GM19452 (cell line): Measurements from ENCODE around the gene NUP155.
"Not testable (repeated sequence)": the region's sequence is repeated elsewhere in the genome, so short reads cannot be mapped to it uniquely, and the experiment has no call there.

ENCODE experiments used
- ATAC-seq: cut with Tn5 transposase; IDR thresholded peaks from one replicate; pipeline ENCODE4 v1.9.1; 2021; ENCODE audit not compliant: unreplicated experiment

The NUP155 gene

DNA sequence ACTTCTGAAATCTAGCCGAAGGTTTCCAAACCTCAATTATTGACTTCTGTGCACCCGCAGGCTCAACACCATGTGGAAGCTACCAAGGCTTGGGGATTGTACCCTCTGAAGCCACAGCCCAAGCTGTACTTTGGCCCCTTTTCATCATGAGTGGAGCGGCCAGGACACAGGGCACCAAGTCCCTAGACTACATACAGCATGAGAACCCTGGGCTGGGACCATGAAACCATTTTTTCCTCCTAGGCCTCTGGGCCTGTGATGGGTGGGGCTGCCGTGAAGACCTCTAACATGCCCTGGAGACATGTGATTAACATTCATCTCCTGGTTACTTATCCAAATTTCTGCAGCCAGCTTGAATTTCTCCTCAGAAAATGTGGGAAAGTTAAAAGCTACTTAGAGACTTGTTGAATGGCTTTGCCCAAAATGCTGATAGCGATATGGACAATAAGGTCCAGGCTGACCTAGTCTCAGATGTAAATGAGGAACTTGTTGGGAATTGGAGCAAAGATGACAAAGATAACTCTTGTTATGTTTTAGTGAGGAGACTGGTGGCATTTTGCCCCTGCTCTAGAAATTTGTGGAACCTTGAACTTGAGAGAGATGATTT, 87.6 kb downstream of the NUP155 start:
- ATAC-seq = no peak

DNA sequence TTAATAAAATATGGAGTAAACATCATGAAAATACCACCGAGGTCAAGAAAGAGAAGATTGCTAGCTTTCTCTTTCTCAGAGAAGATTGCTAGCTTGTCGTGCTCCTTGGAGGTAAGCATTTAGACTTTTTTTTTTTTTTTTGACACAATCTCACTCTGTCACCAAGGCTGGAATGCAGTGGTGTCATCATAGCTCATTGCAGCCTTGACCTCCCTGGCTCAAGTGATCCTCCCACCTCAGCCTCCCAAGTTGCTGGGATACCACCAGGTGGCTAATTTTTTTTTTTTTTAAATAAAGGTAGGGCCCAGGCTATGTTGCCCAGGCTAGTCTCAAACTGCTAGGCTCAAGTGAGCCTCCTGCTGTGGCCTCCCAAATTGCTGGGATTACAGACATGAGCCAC, 95.4 kb downstream of the NUP155 start:
- ATAC-seq = no peak

DNA sequence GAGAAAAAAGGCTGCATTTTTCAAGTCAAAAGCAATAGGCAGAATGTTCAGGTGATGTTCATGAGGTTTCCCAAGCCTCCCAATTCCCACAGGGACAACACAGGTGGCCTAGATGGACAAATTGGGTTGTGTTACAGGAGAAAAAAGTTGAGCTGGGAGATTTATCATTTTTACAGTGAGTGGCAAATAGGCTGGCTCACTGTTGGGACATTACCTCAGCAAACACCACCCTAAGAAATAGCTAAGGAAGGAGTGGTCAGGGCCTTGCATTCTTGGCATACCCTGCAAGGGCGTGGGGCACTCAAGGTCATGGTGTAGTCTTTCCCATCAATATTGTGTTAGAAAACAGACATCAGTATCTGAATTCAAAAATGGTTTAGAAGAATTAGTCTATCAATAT, 98.4 kb downstream of the NUP155 start:
- no peak for ATAC-seq

- not testable (repeated sequence) for ATAC-seq
These were observed 102.8 kb downstream of the NUP155 start for GRCh38 chr5:37268100-37268499.

- ATAC-seq = no peak
These were observed 115.0 kb downstream of the NUP155 start for GRCh38 chr5:37255774-37256358.

DNA sequence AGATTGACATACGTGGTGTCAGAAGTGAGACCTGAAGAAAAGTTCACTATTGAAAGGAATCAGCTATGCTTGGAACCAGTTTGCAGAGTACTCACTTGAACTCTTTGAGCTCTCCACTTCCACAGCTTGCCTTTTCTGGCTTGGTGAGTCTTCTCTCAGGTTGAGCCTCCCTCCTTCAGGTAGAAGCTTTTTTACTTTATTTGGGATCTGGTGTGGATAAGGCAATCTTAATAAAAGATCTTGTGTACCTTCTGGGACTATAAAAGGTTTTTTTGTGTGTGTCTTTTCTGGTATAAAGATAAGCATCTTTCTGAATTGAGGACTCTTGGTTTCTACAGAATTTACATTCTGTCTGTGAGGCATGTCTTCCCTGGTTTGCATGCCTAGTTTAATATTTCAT, 116.3 kb downstream of the NUP155 start:
- ATAC-seq = no peak

- no peak for ATAC-seq
These were observed 119.2 kb downstream of the NUP155 start for GRCh38 chr5:37251665-37252064.

- no peak for ATAC-seq
These were observed 121.1 kb downstream of the NUP155 start for GRCh38 chr5:37249815-37250164.

DNA sequence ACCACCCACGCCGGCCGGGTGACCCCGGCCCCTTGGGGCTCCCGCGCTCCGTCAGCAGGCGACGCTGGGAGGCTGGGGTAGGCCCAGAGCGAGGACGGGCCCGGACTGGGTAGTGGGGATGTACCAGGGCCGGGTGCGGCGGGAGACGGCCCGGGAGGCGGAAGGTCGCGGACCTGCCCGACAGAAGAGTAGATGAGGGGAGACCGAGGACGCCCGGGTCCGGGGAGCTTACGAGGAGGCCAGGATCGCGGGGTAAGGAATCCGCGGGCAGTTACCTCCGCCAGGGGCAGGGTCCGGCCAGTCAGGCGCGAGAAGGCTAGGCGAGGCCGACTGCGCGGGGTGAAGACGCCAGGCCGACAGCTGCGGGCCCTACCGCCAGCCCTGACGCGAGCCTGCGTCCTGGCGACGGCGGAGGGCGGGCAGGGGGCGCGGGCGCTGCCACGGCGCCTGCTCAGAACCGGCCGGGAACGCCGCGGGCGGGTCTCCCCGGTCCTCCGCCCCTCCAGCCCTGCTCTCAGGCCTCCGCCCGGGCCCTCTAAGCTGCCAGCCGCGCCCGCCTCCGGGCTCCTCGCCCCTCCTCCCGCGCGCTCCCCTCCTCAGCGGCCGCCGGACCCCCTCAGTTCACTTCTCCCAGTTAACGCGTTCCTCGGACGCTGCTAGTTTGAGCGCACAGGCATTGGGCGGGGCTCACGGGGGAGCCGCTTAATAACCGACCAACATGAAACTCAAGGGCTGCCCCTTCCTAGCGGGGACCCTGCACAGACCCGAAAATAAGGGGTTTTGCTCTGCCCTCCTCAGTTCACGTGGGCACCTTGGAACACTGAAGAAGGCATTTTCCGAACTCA, 121.7 kb downstream of the NUP155 start, which contains the start of gene CPLANE1:
Gene CPLANE1 (minus strand): TSS at position 407 of the 845 bp plus-strand sequence. CDS start 1,678 bp downstream, outside the sequence.
- ATAC-seq = peak; percentile 83

DNA sequence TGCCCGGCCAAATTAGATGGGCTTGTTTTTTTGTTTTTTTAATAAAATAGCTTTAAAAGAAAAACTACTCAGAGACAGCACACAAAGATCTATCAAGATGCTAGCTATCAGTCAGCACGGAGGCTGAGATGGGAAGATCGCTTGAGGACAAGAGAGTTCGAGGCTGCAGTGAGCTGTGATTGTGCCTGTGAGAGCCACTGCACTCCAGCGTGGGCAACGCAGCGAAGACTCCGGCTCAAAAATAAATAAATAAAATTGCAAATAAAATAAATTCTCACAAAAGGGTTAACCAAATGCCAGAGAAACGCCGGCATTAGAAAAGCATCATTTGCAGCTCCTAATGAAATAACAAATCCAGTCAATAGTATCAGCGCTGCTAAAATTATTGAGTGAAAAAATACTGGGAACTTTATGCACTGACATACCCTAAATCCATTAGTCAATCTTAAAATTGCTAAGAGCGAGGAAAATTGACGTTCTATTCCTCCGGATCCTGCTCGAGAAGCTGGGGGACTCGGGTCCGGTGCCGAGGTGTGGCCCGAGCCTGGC, 122.4 kb downstream of the NUP155 start:
- peak; percentile 3 for ATAC-seq

DNA sequence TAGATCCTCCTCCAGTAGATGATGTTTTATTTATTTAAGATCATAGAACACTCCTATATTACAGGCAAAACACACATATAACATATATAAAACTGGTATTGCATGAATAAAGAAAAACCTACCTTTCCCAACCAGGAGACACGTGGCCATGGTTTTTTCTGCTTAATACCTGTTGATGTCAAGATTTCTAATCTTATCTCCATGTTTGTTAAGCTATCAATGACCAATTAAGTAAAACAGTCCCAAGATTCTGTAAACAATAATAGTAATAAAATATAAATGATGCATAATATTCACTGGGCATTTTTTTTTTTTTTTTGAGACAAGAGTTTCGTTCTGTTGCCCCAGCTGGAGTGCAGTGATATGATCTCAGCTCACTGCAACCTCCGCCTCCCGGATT, 123.4 kb downstream of the NUP155 start:
- no peak for ATAC-seq

GRCh38 chr5:37247036-37247435, 123.9 kb downstream of the NUP155 start:
- ATAC-seq = no peak
